Renal pelvis (tissue), 4 donors: Measurements from ENCODE around the gene CCN5. TPM values are rescaled to one million over a fixed set of nuclear protein-coding genes. Genes with fewer than 3 reads are reported as not detected.
A peak's percentile ranks its signal among the peaks of the same experiment; 100 is the strongest.
"Not testable (repeated sequence)": the region's sequence is repeated elsewhere in the genome, so short reads cannot be mapped to it uniquely, and the experiment has no call there.

ENCODE experiments used
- DNase-seq: peaks from one replicate; pipeline ENCODE4 v3.0.0-alpha.2; 2013
- polyA plus RNA-seq, 3 donors: library from polyadenylated mRNA; unstranded; fragments of 120-200 nt; gene quantifications; one replicate each; pipeline ENCODE4 v1.2.1, GENCODE V29; 2013; ENCODE audit not compliant: insufficient read length in 3 of 3

CCN5 gene
- polyA plus RNA-seq, 3 donors = 0.10 to 0.22 (median 0.13) TPM

DNA sequence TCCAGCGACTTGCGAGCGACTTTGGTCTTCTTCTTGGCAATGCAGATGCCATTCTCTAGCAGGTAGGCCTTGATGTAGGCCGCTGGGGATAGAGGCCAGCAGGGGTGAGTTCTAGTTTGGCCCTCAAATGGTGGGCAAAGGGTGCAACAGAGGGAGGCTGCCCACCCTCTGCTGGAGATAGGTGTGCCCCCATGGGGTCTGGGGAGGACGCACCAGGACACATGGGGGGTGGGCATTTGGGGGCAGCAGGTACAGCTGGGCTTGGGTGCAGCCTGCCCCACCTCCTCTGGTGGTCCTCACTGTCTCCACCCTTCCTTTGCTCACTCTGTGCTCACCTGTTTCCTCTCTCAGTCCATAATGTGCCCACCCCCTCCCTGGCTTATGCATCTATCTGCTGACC lies 41.8 kb downstream of the CCN5 start:
- DNase-seq = no peak

DNA sequence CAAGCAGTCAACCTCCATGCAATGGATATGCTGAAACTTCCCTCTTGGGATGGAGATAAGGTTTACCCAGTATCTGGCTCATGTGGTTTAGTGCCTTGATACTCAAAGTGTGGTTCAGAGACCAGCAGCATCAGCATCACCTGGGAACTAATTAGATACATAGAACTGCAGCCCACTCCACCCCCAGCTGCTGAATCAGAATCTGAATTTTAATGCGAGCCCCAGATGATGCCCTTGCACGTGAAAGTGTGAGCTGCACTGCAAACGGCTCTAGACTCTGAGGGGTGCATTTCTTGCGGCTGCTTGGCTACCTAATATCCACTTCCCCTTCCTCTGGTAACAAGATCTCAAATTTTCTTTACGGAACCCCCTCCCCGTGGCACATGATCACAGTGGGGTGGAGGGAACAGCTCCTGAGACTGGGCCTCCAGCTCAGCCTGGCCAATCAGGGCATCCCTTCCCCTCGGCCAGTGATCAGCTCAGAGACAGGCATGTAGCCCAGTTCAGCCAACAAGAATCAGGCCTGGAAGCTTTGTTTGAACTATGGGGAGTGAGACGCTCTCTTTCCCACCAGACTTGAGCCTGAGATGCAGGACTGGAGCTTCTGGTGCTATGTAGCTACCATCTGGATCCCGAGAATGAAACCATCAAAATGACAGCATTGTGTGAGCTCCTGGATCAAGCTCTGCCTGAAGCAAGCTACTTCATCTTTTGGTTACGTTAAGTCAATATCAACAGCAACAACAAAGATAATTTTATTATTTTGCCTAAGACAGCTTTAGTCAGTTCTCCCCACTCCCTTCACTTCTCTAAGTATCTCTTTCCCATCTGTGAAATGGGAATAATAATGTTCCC lies 43.3 kb downstream of the CCN5 start:
- no peak for DNase-seq

DNA sequence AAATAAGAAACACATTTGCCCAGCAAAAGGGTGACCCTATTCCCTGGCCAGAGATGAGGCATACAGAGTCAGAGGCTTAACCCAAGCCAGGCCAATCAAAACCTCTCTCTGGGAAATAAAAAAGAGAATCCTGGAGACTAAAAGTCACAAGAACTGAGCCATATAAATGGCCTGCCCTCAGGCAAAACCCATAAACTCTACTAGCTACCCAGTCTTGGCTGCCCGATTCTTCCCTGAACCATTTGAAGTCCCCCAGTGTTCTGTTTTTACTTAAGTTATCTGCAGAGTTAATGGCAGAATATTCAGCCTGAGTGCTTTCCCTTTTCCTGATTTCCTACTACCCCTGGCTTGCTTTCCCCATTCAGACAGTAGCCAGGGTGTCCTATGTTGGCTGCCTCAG lies 44.4 kb downstream of the CCN5 start:
- DNase-seq = no peak

DNA sequence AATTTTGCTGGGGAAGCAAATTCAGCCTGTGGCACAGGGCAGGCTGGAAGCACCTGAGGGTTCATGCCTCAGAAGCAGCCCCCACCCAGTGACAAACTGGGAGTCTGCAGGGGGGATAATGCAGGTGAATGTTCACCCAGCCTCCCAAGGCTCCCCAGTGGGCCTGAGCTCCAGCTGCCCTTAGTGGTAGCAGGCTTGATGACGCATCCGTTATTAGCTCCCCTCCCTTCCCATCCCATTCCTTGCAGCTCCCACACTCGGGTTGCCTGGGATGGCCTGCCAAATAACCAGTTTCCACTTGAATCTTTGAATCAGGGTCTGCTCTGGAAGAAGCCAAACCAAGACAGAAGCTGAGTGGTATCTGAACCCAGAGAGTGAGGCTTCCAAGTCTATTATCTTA lies 46.3 kb downstream of the CCN5 start:
- DNase-seq = no peak

DNA sequence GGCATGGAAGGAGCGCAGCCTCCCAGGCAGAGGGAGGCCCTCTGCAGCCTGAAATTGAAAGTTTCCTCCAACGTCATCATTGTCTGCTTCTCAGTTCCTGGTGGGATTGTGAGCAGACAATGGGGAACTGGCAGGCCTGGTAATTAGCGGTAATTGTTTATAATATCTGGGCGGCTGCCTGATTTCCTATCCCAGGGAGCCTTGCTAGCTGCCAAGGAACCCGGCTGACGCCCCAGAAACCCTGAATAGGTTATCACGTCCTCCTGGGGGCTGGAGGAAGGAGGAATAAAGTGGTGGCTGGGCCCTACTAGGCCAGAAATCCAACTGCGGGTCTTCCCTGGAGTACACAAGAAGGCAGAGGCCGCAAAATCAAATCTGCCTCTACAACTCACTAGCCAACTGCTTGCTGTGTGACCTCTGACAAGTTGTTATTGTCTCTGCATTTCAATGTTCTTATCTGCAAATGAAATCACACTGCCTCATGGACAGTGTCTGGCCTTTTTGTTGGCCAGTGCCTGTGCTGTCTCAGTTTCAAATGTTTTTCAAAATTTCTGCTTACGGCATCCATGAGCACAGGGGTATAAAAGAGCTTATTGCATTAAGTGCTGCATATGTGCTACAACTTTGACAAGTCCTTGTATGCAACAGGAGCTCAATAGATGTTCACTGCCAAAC lies 47.4 kb downstream of the CCN5 start:
- no peak for DNase-seq

DNA sequence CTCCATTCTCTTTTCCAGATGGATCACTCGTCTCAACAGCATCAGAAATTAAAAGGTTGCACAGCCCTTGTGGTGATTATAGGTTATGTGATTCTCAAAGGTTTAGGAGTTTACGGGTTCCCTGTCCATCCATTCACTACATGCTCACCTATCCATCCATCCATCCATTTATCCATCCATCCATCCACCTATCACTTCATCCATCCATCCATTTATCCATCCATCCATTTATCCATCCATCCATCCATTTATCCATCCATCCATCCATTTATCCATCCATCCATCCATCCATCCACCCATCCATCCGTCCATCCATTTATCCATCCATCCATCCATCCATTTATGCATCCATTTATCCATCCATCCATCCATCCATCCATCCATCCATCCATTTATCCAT lies 48.6 kb downstream of the CCN5 start:
- DNase-seq = not testable (repeated sequence)

DNA sequence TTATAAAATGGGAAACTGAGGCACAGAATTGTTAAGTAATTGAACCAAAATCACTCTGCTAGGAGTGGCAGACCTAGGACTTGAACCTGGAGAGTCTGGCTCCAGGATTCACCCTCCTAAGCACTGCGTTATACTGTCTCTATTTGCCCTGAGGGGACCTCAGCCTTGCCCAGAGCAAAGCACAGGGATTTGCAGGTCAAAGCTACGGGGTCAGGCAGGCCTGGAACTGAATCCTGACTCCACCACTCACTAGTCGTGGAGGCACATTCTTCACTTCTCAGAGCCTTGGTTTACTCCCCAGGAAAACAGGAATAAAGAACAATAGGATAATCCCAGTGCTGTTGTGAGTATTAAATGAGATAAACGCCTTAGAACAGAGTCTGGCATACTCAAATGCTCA lies 49.9 kb downstream of the CCN5 start:
- DNase-seq = no peak

DNA sequence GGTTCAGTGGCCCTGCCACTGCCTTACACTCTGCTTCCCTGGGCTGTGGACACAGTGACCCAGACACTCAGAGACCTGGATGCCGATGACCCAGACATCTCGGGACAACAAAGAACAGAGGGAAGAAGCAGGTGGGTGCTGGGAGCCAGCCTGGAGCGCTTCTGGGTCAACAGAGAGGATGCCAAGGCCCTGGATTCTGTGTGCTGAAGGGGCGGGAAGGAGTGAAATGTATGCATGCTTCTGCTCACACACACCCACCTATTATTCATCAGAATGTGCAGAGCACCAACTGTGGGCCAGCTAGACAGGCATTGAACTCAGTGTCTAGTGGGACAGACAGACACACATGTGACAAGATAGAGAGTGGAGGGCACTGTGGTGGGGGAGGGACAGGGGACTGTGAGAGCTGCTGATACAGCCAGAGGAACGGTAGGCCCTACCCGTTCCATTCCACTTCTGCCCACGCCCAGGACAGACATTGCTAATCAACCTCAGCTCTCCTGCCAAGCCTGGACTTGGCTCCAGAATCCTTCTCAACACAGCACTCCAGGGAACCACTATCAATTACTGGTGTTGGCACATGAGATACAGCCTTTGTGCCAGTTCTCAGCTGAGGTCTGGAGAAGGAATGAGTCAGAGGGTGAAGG lies 50.7 kb downstream of the CCN5 start:
- DNase-seq = no peak

DNA sequence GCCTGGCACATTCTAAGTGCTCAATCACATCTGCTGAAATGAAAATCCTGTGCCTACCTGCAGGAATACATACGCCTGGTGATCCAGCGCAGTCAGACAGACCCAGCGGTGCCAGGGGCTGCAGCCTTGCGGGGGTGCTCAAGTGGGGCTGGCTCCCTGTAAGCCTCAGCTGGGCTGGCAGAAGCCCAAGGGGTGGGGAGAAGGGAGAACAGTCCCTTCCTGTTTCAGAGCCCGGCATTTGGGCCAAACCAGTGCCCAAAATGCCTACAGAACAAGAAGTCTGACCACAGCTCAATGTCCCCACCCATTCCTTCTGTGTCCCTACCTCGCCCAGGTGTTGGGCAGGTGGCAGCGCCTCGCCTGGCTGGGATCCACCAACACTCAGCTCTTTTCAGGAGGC lies 53.1 kb downstream of the CCN5 start:
- no peak for DNase-seq

DNA sequence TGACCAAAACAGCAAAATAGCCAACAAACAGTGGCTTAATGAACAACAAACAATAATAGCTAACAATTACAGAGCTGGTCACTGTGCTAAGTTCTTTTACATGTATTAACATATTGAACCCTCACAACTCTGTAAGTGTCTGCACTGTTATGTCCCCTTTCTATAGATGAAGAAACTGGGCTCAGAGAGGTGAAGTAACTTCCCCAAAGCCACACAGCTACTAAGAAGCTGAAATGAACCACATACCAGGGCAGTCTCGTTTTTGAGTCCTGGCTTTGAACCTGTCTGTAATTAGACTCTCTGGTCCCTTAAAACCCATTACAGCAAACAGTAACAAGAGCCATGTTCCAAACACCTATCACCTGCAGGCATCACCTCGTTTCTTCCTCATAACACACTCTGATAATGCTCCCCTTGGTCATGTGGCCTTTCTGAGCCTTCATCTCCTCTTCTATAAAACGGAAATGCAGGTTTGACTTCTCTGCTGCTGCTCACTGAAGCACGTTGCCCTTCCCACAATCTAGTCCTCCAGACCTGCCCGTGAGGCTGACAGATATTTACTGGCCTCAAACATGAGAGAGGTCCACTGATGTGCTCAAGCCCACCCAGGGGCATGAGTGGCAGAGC lies 53.8 kb downstream of the CCN5 start:
- DNase-seq = no peak

DNA sequence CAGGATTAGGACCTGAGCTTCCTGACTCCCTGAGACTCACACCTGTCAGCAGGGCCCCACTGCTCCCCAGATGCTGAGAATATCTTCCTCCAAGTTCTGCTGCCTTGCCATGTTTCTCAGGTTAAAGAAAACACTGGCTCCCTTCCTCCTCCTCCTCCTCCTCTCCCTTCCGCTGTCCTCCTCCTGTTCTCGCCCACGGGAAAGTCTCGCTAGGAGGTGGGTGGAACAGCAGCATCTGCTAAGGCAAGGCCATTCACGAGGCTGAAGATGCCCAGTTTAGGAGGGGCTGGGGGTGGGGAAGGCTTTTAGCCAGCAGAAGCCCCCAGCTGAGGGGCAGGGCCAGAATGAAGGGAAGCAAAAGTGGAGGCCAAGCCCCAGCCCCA lies 54.3 kb downstream of the CCN5 start:
- DNase-seq = no peak

DNA sequence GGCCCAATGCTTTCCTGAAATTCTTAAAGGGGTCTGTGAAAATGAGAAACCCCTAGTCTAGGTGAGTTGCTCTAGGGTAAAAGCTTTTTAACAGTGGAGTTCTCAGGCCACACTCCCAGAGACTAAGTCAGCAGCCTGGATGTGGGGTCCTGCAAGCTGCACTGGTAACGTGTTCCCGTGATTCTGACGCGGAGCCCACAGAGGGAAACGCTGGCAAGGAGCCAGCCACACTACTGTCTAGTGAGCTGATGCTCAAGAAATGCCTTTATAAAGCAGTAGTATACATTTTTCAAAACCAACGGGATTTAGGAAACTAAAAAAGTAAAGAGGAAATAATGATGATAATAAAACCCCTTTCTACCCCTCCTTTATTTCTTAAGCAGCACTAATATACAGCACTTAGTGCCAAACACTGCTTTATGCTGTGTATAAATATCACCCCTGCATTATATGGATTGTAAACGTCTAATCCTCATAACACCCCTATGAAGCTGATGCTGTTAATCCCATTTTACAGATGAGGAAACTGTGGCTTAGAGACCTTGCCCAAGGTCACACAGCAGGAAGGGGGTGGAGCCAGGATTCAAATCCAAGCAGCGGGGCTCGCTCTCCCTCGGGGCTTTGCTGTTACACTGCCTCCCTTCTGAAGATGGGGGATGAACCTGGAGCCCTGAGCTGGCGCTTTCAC lies 55.5 kb downstream of the CCN5 start:
- DNase-seq = no peak

DNA sequence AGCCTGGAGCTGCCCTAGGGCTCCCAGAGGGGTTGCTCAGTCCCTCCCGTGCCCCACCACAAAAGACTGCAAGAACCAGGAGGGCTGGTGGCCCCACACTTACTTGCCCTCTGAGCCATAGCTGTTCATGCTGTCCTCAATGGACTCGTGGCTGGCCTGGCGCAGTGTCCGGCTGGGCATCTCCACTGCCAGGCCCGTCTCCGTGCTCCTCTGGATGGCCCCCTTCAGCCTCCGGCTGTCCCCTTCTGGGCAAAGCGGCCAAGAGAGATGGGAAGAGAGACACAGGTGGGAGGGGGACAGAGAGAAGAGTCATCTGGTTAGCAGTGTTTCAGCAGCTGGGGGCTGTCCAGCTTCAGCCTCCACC lies 56.0 kb downstream of the CCN5 start:
- no peak for DNase-seq

DNA sequence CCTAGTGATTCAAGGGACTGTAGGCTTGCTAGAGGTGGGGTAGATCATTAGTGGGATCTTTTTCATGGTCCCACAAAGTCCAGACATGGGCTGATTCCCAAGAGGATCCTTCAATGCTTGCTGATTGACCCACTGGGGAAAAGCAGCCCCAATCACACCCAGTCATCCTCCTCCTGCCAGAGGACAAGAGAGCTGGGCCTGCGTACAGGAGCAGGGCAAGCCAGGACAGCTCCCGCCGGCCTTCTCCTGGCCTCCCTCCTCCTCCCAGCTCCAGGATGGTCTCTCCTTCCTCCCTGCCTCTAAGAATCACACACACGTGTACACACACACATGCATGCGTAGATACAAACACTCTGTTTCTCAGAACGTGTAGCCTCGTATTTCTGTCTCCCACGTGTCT lies 57.5 kb downstream of the CCN5 start:
- DNase-seq = no peak

DNA sequence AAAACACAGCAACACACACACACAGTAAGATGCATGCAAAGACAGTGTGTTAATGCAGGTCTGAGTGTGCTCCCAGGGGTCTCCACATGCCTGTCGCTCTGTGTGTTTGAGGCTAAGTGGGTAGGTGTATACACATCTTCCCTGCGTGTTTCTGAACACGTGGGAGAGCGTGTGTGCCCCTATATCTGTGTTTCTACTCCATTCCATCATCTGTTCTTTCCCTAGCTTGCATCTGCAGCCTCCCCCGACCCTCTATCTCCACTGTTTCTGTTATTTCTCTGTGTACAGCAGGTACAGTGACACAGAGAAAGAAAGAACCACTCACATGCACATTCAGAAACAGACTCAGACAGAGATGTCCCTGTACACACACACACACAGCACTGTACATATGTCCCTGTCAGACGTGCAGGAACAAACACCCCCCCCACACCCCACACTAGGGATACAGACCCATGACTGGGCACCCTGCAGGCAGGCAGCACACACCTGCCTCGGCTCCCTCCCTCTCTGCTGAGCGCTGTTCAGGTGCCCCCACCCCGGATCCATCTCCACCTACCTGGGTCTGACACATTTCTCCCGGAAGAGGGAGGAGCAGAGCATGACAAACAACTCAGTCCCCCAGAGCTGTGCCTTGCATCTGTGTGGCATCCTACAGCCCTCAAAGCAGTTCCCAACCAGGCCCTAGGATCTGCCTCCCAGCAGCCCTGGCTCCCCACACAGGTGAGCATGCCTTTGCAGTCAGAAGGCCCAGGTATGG lies 58.1 kb downstream of the CCN5 start:
- no peak for DNase-seq

DNA sequence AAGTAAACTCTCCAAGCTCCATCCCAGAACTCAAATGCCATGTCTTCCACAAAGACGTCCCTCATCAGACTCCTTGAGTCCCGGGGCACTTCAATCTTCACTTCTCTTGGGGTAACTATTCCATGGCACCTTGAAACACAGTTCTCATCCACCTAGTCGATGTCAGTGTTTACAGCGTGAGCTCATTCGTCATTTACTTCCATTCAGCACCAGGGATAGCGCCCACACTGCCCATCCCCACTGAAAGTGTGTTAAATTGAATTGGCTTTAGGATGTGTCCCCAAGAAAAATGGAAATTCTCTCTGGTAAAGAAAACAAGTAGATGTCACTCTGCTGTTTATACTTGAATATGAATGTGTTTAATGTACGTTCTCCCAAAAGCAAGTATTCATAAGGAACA lies 61.8 kb downstream of the CCN5 start:
- DNase-seq = peak; percentile 49

Other genes starting within 250 kb of the CCN5 start
- gene TTPAL, start 239.5 kb upstream of the CCN5 start, polyA plus RNA-seq = 10 to 100 TPM; 10.2 to 15.0 (median 14.3) TPM
- gene SERINC3, start 193.3 kb upstream of the CCN5 start, polyA plus RNA-seq = 10 to 100 TPM; 62.2 to 70.4 (median 66.1) TPM
- 10 to 100 TPM; 62.9 to 69.9 (median 67.1) TPM for gene PKIG, start 132.8 kb upstream of the CCN5 start, polyA plus RNA-seq
- gene ADA, start 63.7 kb upstream of the CCN5 start, polyA plus RNA-seq = 1 to 10 TPM; 4.5 to 9.1 (median 5.7) TPM
- under 1 TPM in 2 of 3 donors, not detected in 1; 0.09 TPM for gene KCNK15, start 30.5 kb downstream of the CCN5 start, polyA plus RNA-seq
- 1 to 10 TPM in 1 of 3 donors, under 1 TPM in 2; 0.37 to 1.0 (median 0.70) TPM for gene RIMS4, start 95.2 kb downstream of the CCN5 start, polyA plus RNA-seq
- 100 to 1,000 TPM; 192 to 213 (median 197) TPM for gene YWHAB, start 170.3 kb downstream of the CCN5 start, polyA plus RNA-seq
- 100 to 1,000 TPM in 1 of 3 donors, 10 to 100 TPM in 2; 44.8 to 112 (median 94.8) TPM for gene PABPC1L, start 194.7 kb downstream of the CCN5 start, polyA plus RNA-seq
- gene TOMM34, start 245.0 kb downstream of the CCN5 start, polyA plus RNA-seq = 10 to 100 TPM; 38.7 to 43.0 (median 41.7) TPM